ENCODE results near the gene WASHC3.

- TF ChIP-seq EZH2phosphoT487 (IDR thresholded peaks at IDR 0.05; ENCODE audit: low read depth, severe bottlenecking, unreplicated experiment) (no peak), EZH2 (IDR thresholded peaks at IDR 0.05; ENCODE audit: borderline replicate concordance) (no peak), CTCF (IDR thresholded peaks at IDR 0.05; ENCODE audit: poor library complexity) (no peak)
Observed at GRCh38 chr12:102033991-102034745, 27.6 kb downstream of the WASHC3 start.

All from hepatocyte (in vitro differentiated cells).